ENCODE measurements around the gene SLC8A1.

SLC8A1 gene

GRCh38 chr2:40384233-40384632 is 67.7 kb downstream of the SLC8A1 start:
- no peak overlapping the region for H3K9ac ChIP-seq (ENCODE audit: insufficient read length)
- DNase-seq (ENCODE audit: low read depth, low spot score) = no peak
- no peaks in the 10 kb centered on the region for H3K36me3 ChIP-seq (ENCODE audit: insufficient read depth, low read length)
- H3K4me3 ChIP-seq = no peak overlapping the region
- H3K27ac ChIP-seq = no peak overlapping the region
- TF ChIP-seq FOXP2 (optimal IDR thresholded peaks at IDR 0.05; ENCODE audit: control extremely low read depth, extremely low read length, insufficient read depth) (no peak), EZH2 (IDR thresholded peaks at IDR 0.05) (no peak), POLR2AphosphoS5 (IDR thresholded peaks at IDR 0.05; ENCODE audit: borderline replicate concordance, low read depth, low read length) (no peak)
- 0 out of 2 replicates have a peak, but pooled peaks cover 2% of the 10 kb centered on the region for H3K9me3 ChIP-seq (ENCODE audit: low read depth, low read length)

- TF ChIP-seq POLR2AphosphoS5 (IDR thresholded peaks at IDR 0.05; ENCODE audit: borderline replicate concordance, low read depth, low read length) (no peak), FOXP2 (optimal IDR thresholded peaks at IDR 0.05; ENCODE audit: control extremely low read depth, extremely low read length, insufficient read depth) (no peak), EZH2 (IDR thresholded peaks at IDR 0.05) (no peak)
- no peak overlapping the region for H3K27ac ChIP-seq
- no peaks in the 10 kb centered on the region for H3K36me3 ChIP-seq (ENCODE audit: insufficient read depth, low read length)
- no peak for DNase-seq (ENCODE audit: low read depth, low spot score)
- 0 out of 2 replicates have a peak, but pooled peaks cover 2% of the 10 kb centered on the region for H3K9me3 ChIP-seq (ENCODE audit: low read depth, low read length)
- H3K9ac ChIP-seq (ENCODE audit: insufficient read length) = no peak overlapping the region
- H3K4me3 ChIP-seq = no peak overlapping the region
These were observed 71.2 kb downstream of the SLC8A1 start for GRCh38 chr2:40380721-40381120.

- H3K9ac ChIP-seq (ENCODE audit: insufficient read length) = no peak overlapping the region
- H3K36me3 ChIP-seq (ENCODE audit: insufficient read depth, low read length) = no peaks in the 10 kb centered on the region
- H3K27ac ChIP-seq = no peak overlapping the region
- TF ChIP-seq EZH2 (IDR thresholded peaks at IDR 0.05) (no peak), POLR2AphosphoS5 (IDR thresholded peaks at IDR 0.05; ENCODE audit: borderline replicate concordance, low read depth, low read length) (no peak), FOXP2 (optimal IDR thresholded peaks at IDR 0.05; ENCODE audit: control extremely low read depth, extremely low read length, insufficient read depth) (no peak)
- 0 out of 2 replicates have a peak, but pooled peaks cover 2% of the 10 kb centered on the region for H3K9me3 ChIP-seq (ENCODE audit: low read depth, low read length)
- H3K4me3 ChIP-seq = no peak overlapping the region
- DNase-seq (ENCODE audit: low read depth, low spot score) = no peak
These were observed 71.8 kb downstream of the SLC8A1 start for GRCh38 chr2:40380041-40380440.

- no peak overlapping the region for H3K4me3 ChIP-seq
- no peak overlapping the region for H3K27ac ChIP-seq
- H3K9ac ChIP-seq (ENCODE audit: insufficient read length) = no peak overlapping the region
- H3K9me3 ChIP-seq (ENCODE audit: low read depth, low read length) = no peaks in the 10 kb centered on the region
- TF ChIP-seq FOXP2 (optimal IDR thresholded peaks at IDR 0.05; ENCODE audit: control extremely low read depth, extremely low read length, insufficient read depth) (no peak), EZH2 (IDR thresholded peaks at IDR 0.05) (no peak), POLR2AphosphoS5 (IDR thresholded peaks at IDR 0.05; ENCODE audit: borderline replicate concordance, low read depth, low read length) (no peak)
- H3K36me3 ChIP-seq (ENCODE audit: insufficient read depth, low read length) = no peaks in the 10 kb centered on the region
- no peak for DNase-seq (ENCODE audit: low read depth, low spot score)
These were observed 77.2 kb downstream of the SLC8A1 start for GRCh38 chr2:40374543-40375240.

- no peak overlapping the region for H3K9ac ChIP-seq (ENCODE audit: insufficient read length)
- no peak overlapping the region for H3K4me3 ChIP-seq
- no peak for DNase-seq (ENCODE audit: low read depth, low spot score)
- no peaks in the 10 kb centered on the region for H3K9me3 ChIP-seq (ENCODE audit: low read depth, low read length)
- TF ChIP-seq POLR2AphosphoS5 (IDR thresholded peaks at IDR 0.05; ENCODE audit: borderline replicate concordance, low read depth, low read length) (no peak), FOXP2 (optimal IDR thresholded peaks at IDR 0.05; ENCODE audit: control extremely low read depth, extremely low read length, insufficient read depth) (no peak), EZH2 (IDR thresholded peaks at IDR 0.05) (no peak)
- H3K27ac ChIP-seq = no peak overlapping the region
- no peaks in the 10 kb centered on the region for H3K36me3 ChIP-seq (ENCODE audit: insufficient read depth, low read length)
These were observed 78.8 kb downstream of the SLC8A1 start for GRCh38 chr2:40373111-40373510.

- Histone ChIP-seq H3K36me3 (ENCODE audit: insufficient read depth, low read length) (no peaks in the 10 kb centered on the region), H3K4me3 (peak overlapping the region; percentile 48), H3K9ac (ENCODE audit: insufficient read length) (no peak overlapping the region), H3K27ac (peak overlapping the region; percentile 73; the same call in 1 of the 2 replicates), H3K9me3 (ENCODE audit: low read depth, low read length) (no peaks in the 10 kb centered on the region)
- no peak for DNase-seq (ENCODE audit: low read depth, low spot score)
- TF ChIP-seq EZH2 (IDR thresholded peaks at IDR 0.05) = no peak
- no peak for TF ChIP-seq POLR2AphosphoS5 (IDR thresholded peaks at IDR 0.05; ENCODE audit: borderline replicate concordance, low read depth, low read length)
- TF ChIP-seq FOXP2 (optimal IDR thresholded peaks at IDR 0.05; ENCODE audit: control extremely low read depth, extremely low read length, insufficient read depth) = no peak
These were observed 79.5 kb downstream of the SLC8A1 start for GRCh38 chr2:40372283-40372985.

- H3K27ac ChIP-seq = 0 out of 2 replicates have a peak overlapping the region, but pooled peaks have one; percentile 73
- H3K4me3 ChIP-seq = peak overlapping the region; percentile 48
- DNase-seq (ENCODE audit: low read depth, low spot score) = no peak
- no peak overlapping the region for H3K9ac ChIP-seq (ENCODE audit: insufficient read length)
- no peaks in the 10 kb centered on the region for H3K9me3 ChIP-seq (ENCODE audit: low read depth, low read length)
- TF ChIP-seq FOXP2 (optimal IDR thresholded peaks at IDR 0.05; ENCODE audit: control extremely low read depth, extremely low read length, insufficient read depth) (no peak), EZH2 (IDR thresholded peaks at IDR 0.05) (no peak), POLR2AphosphoS5 (IDR thresholded peaks at IDR 0.05; ENCODE audit: borderline replicate concordance, low read depth, low read length) (no peak)
- no peaks in the 10 kb centered on the region for H3K36me3 ChIP-seq (ENCODE audit: insufficient read depth, low read length)
These were observed 80.2 kb downstream of the SLC8A1 start for GRCh38 chr2:40371525-40372282.

- no peak overlapping the region for H3K9ac ChIP-seq (ENCODE audit: insufficient read length)
- no peak overlapping the region for H3K27ac ChIP-seq
- H3K36me3 ChIP-seq (ENCODE audit: insufficient read depth, low read length) = no peaks in the 10 kb centered on the region
- TF ChIP-seq POLR2AphosphoS5 (IDR thresholded peaks at IDR 0.05; ENCODE audit: borderline replicate concordance, low read depth, low read length) = no peak
- no peak for TF ChIP-seq FOXP2 (optimal IDR thresholded peaks at IDR 0.05; ENCODE audit: control extremely low read depth, extremely low read length, insufficient read depth)
- DNase-seq (ENCODE audit: low read depth, low spot score) = no peak
- no peak overlapping the region for H3K4me3 ChIP-seq
- H3K9me3 ChIP-seq (ENCODE audit: low read depth, low read length) = no peaks in the 10 kb centered on the region
These were observed 81.9 kb downstream of the SLC8A1 start for GRCh38 chr2:40370007-40370395.
